ENCODE data around the gene TMTC1.

DNA sequence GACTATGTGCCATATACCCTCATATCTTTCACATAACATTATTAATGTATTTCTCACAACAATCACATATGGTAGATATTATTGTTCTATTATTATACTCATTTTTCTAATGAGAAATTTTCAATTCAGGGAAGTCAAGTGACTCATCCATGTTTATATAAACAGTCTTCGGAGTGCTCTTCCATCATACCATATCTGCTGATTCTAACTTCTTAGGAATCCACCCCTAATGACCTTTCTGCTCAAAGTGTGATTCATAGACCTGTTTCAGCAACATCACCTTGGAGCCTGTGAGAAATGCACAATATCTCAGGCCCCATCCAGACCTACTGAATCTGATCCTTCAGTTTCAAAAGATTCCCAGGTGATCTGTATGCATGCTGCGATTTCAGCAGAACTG lies 246.4 kb downstream of the TMTC1 start:
- TF ChIP-seq, protein P1, sequence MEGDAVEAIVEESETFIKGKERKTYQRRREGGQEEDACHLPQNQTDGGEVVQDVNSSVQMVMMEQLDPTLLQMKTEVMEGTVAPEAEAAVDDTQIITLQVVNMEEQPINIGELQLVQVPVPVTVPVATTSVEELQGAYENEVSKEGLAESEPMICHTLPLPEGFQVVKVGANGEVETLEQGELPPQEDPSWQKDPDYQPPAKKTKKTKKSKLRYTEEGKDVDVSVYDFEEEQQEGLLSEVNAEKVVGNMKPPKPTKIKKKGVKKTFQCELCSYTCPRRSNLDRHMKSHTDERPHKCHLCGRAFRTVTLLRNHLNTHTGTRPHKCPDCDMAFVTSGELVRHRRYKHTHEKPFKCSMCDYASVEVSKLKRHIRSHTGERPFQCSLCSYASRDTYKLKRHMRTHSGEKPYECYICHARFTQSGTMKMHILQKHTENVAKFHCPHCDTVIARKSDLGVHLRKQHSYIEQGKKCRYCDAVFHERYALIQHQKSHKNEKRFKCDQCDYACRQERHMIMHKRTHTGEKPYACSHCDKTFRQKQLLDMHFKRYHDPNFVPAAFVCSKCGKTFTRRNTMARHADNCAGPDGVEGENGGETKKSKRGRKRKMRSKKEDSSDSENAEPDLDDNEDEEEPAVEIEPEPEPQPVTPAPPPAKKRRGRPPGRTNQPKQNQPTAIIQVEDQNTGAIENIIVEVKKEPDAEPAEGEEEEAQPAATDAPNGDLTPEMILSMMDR (IDR thresholded peaks at IDR 0.05): no peak
- TF ChIP-seq POLR2A (IDR thresholded peaks at IDR 0.05): no peak
